NT2/D1 (cell line): Measurements from ENCODE around the gene UBE2K.
"Not testable (repeated sequence)": the region's sequence is repeated elsewhere in the genome, so short reads cannot be mapped to it uniquely, and the experiment has no call there.

ENCODE experiments used
- DNase-seq: peaks from one replicate; pipeline ENCODE4 v3.0.0-alpha.2; 2011; ENCODE audit warnings: low read depth, low spot score
- H3K27me3 ChIP-seq: 2 replicates; pipeline ENCODE4 v1.6.0; 2011; ENCODE audit warnings: mild to moderate bottlenecking; ENCODE audit not compliant: insufficient read length, insufficient read depth
- H3K36me3 ChIP-seq: 2 replicates; pipeline ENCODE4 v1.6.1; 2011; ENCODE audit warnings: mild to moderate bottlenecking, low read length, mixed read lengths; ENCODE audit not compliant: insufficient read depth, insufficient read length
- H3K4me1 ChIP-seq: 2 replicates; pipeline ENCODE4 v1.5.1; 2011; ENCODE audit not compliant: insufficient read depth, insufficient read length
- H3K4me3 ChIP-seq: 2 replicates; pipeline ENCODE4 v1.5.1; 2011; ENCODE audit warnings: low read depth; ENCODE audit not compliant: insufficient read length
- H3K9ac ChIP-seq: 2 replicates; pipeline ENCODE4 v1.6.0; 2011; ENCODE audit warnings: low read depth; ENCODE audit not compliant: insufficient read length
- H3K9me3 ChIP-seq: 2 replicates; pipeline ENCODE4 v1.5.1; 2011; ENCODE audit warnings: mild to moderate bottlenecking, low read length; ENCODE audit not compliant: insufficient read depth
- SUZ12 ChIP-seq: IDR thresholded peaks from 2 replicates; pipeline ENCODE4 v1.6.1; 2011; ENCODE audit not compliant: insufficient read length, insufficient read depth; ENCODE audit errors: extremely low read depth
- YY1 ChIP-seq: IDR thresholded peaks from 2 replicates; pipeline ENCODE4 v1.6.1; 2011; ENCODE audit not compliant: insufficient read length, insufficient read depth
- ZNF274 ChIP-seq: IDR thresholded peaks from 2 replicates; pipeline ENCODE4 v1.6.1; 2011; ENCODE audit warnings: mild to moderate bottlenecking, low read depth, low read length

Gene UBE2K, protein sequence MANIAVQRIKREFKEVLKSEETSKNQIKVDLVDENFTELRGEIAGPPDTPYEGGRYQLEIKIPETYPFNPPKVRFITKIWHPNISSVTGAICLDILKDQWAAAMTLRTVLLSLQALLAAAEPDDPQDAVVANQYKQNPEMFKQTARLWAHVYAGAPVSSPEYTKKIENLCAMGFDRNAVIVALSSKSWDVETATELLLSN

DNA sequence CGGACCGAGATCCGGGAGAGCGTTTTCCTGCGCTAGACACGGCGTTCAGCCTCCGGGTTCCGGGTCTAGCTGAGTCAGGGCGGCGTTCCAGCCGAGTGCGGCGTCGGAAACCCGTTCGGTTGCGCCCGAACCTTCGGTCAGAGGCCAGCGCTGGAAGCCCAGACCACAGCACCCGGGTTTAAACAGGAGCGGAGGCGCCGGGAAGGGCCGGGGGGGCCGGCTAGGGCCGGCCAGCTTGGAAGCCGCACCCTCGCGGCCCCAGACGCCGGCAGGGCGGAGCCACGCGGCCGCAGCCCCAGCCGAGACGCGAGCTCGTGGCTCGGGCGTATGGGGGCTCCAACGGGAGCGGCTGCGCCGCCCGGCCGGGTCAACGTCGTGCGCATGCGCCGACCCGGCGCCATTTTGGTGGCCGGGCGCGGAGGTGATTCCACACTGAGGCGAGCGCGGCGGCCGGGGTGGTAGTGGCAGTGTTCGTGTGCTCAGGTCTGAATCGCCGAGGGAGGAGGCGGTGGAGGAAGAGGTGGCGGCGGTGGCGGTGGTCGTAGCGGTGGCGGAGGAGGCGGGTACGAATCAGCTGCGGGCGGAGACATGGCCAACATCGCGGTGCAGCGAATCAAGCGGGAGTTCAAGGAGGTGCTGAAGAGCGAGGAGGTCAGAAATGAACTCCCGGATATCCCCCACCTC, at the start of gene UBE2K:
UBE2K (plus strand) TSS at position 397 of the 684 bp plus-strand sequence; CDS start at position 589, 192 bp downstream.
- DNase-seq: peak; percentile 54
- Histone ChIP-seq H3K4me1 (peaks cover 2% of the 10 kb centered on the region), H3K9ac (peak within 1 kb of the TSS; percentile 98), H3K4me3 (peak within 1 kb of the TSS; percentile 99), H3K27me3 (no peaks in the 10 kb centered on the region), H3K36me3 (peaks cover 6% of the 10 kb centered on the region), H3K9me3 (no peaks in the 10 kb centered on the region)
- no peak for TF ChIP-seq ZNF274
- no peak for TF ChIP-seq SUZ12
- peak; percentile 62 for TF ChIP-seq YY1

DNA sequence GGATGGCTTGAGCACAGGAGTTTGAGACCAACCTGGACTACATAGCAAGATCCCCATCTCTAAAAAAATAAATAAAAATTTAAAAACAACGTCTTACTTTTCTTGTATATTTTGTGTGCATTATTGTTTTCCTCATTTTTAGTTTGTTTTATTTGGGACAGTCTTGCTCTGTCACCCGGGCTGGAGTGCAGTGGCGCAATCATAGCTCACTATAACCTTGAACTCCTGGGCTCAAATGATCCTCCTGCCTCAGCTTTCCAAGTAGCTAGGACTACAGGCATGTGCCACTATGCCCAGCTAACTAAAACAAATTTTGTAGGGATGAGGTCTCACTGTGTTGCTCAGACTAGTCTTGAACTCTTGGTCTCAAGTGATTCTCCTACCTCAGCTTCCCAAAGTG, 49.7 kb upstream of the UBE2K start:
- TF ChIP-seq YY1 (no peak), SUZ12 (no peak)
- H3K4me1 ChIP-seq: no peaks in the 10 kb centered on the region
- no peaks in the 10 kb centered on the region for H3K36me3 ChIP-seq
- no peaks in the 10 kb centered on the region for H3K9me3 ChIP-seq
- H3K4me3 ChIP-seq: no peak overlapping the region
- H3K27me3 ChIP-seq: no peaks in the 10 kb centered on the region
- H3K9ac ChIP-seq: no peak overlapping the region
- no peak for DNase-seq

DNA sequence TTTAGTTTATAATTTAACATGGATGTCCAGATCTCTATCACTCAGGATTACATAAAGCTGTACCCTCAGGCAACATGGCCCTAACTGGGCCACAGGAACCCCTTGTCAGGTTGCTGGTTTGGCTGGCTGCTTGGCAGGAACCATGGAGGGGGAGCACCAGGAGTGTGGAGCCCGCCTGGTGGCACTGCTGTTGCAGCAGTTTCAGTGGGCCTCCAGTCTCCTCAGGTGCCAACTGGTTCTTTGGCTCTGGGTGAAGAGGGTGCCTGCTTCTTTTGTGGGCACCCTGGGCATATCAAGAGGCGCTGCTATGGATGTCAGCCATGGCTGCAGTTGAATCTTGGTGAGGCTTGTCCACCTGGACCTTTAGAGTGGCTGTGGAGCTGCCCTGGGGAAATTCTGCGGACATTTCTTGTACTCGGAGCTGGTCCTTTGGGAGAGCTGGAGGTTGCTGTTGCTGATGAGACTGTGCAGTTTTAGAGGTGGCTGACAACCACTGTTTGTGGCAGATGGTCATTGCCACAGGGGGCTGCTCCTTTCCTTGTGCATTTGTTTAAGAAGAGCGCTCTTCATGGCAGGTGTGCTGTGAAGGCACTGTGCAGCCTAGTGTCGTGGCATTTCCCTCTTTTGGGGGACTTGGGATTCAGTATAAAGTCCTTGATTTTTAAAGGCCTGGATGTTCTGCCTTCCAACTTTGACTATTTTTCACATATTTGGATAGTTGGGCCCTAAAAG, 48.9 kb upstream of the UBE2K start:
- Histone ChIP-seq H3K36me3 (no peaks in the 10 kb centered on the region), H3K4me1 (no peaks in the 10 kb centered on the region), H3K27me3 (no peaks in the 10 kb centered on the region), H3K9ac (no peak overlapping the region), H3K4me3 (no peak overlapping the region), H3K9me3 (no peaks in the 10 kb centered on the region)
- DNase-seq: no peak
- no peak for TF ChIP-seq SUZ12
- TF ChIP-seq ZNF274: no peak
- TF ChIP-seq YY1: no peak

DNA sequence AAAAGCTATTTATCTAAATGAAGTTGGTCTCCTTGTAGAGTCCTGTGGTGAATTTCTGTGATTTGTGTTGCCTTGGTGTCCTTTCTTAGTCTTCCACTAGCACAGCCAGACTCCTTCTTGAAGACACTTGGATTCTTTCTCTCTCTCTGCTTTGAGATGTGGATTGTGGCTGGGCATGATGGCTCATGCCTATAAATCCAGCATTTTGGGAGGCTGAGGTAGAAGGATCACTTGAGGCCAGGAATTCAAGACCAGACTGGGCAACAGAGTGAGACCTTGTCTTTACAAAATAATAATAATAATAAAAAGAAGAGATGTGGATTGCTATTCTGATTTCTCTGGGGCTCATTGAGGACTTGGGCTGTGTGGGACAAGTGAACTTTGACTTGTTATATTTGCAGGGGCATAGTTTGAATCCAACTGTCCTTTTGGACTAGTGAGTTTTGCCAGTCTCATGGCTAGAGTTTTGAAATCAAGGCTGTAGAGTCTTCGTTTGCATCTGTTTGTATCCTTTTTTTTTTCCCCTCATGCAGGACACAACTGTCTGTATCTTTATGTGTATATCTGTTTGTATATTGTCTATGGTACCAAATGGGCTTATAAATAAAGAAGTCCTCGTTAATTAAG, 48.2 kb upstream of the UBE2K start:
- Histone ChIP-seq H3K9ac (no peak overlapping the region), H3K27me3 (no peaks in the 10 kb centered on the region), H3K4me3 (no peak overlapping the region), H3K9me3 (no peaks in the 10 kb centered on the region), H3K36me3 (no peaks in the 10 kb centered on the region), H3K4me1 (no peaks in the 10 kb centered on the region)
- TF ChIP-seq ZNF274 (no peak), SUZ12 (no peak)
- DNase-seq: no peak

DNA sequence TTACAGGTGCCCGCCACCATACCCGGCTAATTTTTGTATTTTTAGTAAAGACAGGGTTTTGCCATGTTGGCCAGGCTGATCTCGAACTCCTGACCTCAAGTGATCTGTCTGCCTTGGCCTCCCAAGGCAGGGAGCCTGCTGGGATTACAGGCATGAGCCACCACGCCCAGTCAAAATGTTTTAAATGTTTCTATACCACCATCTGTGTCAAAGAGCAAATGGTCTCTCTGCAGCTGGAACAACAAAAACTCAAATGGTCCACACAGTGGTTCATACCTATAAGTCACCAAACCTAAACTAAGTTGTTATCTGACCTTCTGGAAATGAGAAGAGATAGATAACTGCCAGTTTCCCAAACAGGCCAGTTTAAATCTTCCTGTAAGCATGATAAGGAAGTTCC, 46.4 kb upstream of the UBE2K start:
- not testable (repeated sequence) for H3K27me3 ChIP-seq, H3K4me3 ChIP-seq, DNase-seq, H3K9me3 ChIP-seq, H3K9ac ChIP-seq, H3K4me1 ChIP-seq, H3K36me3 ChIP-seq

DNA sequence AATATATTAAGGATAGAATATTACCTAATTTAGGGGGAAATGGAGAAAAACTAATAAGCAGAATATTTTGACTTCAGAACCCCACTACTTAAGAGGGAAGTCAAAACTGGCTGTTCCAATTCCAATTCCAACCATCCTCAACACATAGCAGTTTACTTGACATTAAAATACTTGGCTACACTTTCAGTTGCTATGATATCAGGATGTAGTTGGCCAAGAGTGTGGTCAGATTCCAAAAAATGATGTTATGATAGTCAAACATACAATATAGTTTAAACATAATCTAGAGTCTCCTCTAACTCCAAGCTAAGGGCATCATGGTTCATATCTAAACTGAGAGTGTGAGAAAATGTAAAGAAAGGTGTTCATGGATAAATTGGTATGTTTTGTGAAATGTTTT, 42.7 kb upstream of the UBE2K start:
- TF ChIP-seq YY1 (no peak), ZNF274 (no peak), SUZ12 (no peak)
- no peak for DNase-seq

DNA sequence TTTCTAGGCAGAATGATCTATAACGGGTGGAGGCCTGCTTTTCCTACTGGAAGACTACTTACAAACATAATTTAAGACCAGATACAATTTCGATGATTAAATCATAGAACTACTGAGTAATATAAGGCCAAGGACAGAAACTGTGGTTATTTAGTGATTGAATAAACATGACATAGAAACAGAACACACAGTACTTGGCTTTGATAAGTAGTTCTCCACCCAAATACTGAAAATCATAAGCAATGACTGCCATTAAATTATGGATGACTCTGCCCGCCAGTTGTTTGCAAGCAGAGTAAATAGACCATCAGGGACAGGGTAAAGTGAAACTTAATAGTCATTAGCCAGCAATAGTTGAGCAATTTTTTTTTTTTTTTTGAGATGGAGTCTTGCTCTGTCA, 42.1 kb upstream of the UBE2K start:
- no peak for DNase-seq

More for the DNA sequence above, 42.7 kb upstream of the UBE2K start:
- Histone ChIP-seq H3K4me3 (no peak overlapping the region), H3K36me3 (no peaks in the 10 kb centered on the region), H3K4me1 (no peaks in the 10 kb centered on the region), H3K9me3 (no peaks in the 10 kb centered on the region), H3K9ac (no peak overlapping the region), H3K27me3 (no peaks in the 10 kb centered on the region)

DNA sequence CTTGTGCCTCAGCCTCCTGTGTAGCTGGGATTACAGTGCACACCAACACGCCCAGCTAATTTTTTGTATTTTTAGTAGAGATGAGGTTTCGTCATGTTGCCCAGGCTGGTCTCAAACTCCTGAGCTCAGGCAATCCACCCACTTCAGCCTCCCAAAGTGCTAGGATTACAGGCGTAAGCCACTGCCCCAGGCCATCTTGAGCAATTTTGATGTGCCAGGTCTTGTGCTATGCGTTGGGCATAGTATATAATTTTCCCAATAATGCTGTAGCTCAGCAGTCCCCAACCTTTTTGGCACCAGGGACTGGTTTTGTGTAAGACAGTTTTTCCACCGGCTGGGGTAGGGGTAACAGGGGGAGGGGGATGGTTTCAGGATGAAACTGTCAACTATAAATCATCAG, 41.3 kb upstream of the UBE2K start:
- H3K4me3 ChIP-seq, H3K9me3 ChIP-seq, H3K36me3 ChIP-seq, H3K27me3 ChIP-seq, DNase-seq, H3K9ac ChIP-seq, H3K4me1 ChIP-seq: not testable (repeated sequence)

More for the DNA sequence above, 42.1 kb upstream of the UBE2K start:
- H3K9me3 ChIP-seq: no peaks in the 10 kb centered on the region
- no peaks in the 10 kb centered on the region for H3K4me1 ChIP-seq
- H3K27me3 ChIP-seq: no peaks in the 10 kb centered on the region
- TF ChIP-seq YY1 (no peak), ZNF274 (no peak), SUZ12 (no peak)
- H3K9ac ChIP-seq: no peak overlapping the region
- no peaks in the 10 kb centered on the region for H3K36me3 ChIP-seq
- no peak overlapping the region for H3K4me3 ChIP-seq
